ENCODE data around the gene CYSTM1. TPM values are rescaled to one million over a fixed set of nuclear protein-coding genes. Genes with fewer than 3 reads are reported as not detected.
A peak's percentile ranks its signal among the peaks of the same experiment; 100 is the strongest.
"Not testable (repeated sequence)": the region's sequence is repeated elsewhere in the genome, so short reads cannot be mapped to it uniquely, and the experiment has no call there.

Gene CYSTM1
- total RNA-seq, 1 experiment from 2014 or later, result 61.1 TPM

- no peak for DNase-seq
- no peaks in the 10 kb centered on the region for H3K27me3 ChIP-seq (ENCODE audit: control insufficient read depth, insufficient read depth, low read length)
- H3K4me3 ChIP-seq (ENCODE audit: insufficient read depth, low read depth, low read length), result no peak overlapping the region
- H3K36me3 ChIP-seq (replicated peaks; ENCODE audit: control insufficient read depth, insufficient read depth, low read length), result no peaks in the 10 kb centered on the region; the same call in 1 of the 2 replicates
These were observed 22.0 kb downstream of the CYSTM1 start for GRCh38 chr5:140197023-140197422.

- not testable (repeated sequence) for H3K27me3 ChIP-seq (ENCODE audit: control insufficient read depth, insufficient read depth, low read length)
These were observed 23.9 kb downstream of the CYSTM1 start for GRCh38 chr5:140198915-140199314.

GRCh38 chr5:140202078-140202477, 27.1 kb downstream of the CYSTM1 start:
- Histone ChIP-seq H3K4me3 (ENCODE audit: insufficient read depth, low read depth, low read length) (no peak overlapping the region), H3K36me3 (replicated peaks; ENCODE audit: control insufficient read depth, insufficient read depth, low read length) (no peaks in the 10 kb centered on the region), H3K27me3 (ENCODE audit: control insufficient read depth, insufficient read depth, low read length) (no peaks in the 10 kb centered on the region)
- no peak for DNase-seq

More at GRCh38 chr5:140198915-140199314, 23.9 kb downstream of the CYSTM1 start:
- not testable (repeated sequence) for DNase-seq; H3K4me3 ChIP-seq (ENCODE audit: insufficient read depth, low read depth, low read length); H3K36me3 ChIP-seq (replicated peaks; ENCODE audit: control insufficient read depth, insufficient read depth, low read length)

DNA sequence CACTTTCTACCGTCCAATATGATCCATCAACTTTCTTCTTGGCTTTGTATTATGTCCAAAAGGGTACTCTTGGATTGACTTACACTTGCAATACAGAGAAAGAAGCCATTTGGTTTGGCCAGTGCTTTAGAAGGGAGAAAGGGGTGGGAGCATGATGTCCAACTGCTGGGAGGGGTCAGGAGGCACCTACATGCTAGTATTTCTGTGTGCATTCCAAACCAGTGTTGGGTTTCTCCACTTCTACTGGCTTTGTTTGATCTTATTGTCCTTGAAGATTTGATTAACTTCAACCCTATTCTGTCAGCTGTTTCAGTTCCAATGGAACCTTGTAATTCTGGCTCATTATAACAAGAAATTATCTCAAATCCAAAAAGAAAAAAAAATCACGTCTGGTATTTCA, 27.6 kb downstream of the CYSTM1 start:
- Histone ChIP-seq H3K27me3 (ENCODE audit: control insufficient read depth, insufficient read depth, low read length) (no peaks in the 10 kb centered on the region), H3K36me3 (replicated peaks; ENCODE audit: control insufficient read depth, insufficient read depth, low read length) (no peaks in the 10 kb centered on the region), H3K4me3 (ENCODE audit: insufficient read depth, low read depth, low read length) (no peak overlapping the region)
- DNase-seq, result no peak

GRCh38 chr5:140205216-140205615, 30.2 kb downstream of the CYSTM1 start:
- Histone ChIP-seq H3K27me3 (ENCODE audit: control insufficient read depth, insufficient read depth, low read length) (no peaks in the 10 kb centered on the region), H3K36me3 (replicated peaks; ENCODE audit: control insufficient read depth, insufficient read depth, low read length) (no peaks in the 10 kb centered on the region), H3K4me3 (ENCODE audit: insufficient read depth, low read depth, low read length) (no peak overlapping the region)
- no peak for DNase-seq

DNA sequence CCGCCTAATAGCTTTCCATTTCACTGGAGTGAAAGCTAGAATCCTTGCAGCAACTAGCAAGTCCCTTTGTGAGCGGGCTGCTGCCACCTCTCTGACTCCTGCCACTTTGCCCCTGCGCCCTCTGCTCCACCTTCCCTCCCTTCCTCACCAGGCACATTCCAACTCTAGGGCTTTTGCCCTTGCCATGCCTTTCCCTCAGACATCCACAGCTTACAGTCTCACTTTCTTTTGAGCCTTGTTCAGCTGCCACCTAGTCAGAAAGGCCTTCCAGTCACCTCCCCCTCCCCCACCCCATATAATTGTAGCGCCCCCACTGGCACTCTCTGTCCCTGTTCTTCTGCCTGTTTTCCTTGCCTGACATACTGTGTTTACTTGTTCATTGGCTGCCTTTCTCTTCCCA, 31.0 kb downstream of the CYSTM1 start:
- no peak overlapping the region for H3K4me3 ChIP-seq (ENCODE audit: insufficient read depth, low read depth, low read length)
- peak; percentile 62 for DNase-seq
- no peaks in the 10 kb centered on the region for H3K27me3 ChIP-seq (ENCODE audit: control insufficient read depth, insufficient read depth, low read length)
- no peaks in the 10 kb centered on the region for H3K36me3 ChIP-seq (replicated peaks; ENCODE audit: control insufficient read depth, insufficient read depth, low read length)

DNA sequence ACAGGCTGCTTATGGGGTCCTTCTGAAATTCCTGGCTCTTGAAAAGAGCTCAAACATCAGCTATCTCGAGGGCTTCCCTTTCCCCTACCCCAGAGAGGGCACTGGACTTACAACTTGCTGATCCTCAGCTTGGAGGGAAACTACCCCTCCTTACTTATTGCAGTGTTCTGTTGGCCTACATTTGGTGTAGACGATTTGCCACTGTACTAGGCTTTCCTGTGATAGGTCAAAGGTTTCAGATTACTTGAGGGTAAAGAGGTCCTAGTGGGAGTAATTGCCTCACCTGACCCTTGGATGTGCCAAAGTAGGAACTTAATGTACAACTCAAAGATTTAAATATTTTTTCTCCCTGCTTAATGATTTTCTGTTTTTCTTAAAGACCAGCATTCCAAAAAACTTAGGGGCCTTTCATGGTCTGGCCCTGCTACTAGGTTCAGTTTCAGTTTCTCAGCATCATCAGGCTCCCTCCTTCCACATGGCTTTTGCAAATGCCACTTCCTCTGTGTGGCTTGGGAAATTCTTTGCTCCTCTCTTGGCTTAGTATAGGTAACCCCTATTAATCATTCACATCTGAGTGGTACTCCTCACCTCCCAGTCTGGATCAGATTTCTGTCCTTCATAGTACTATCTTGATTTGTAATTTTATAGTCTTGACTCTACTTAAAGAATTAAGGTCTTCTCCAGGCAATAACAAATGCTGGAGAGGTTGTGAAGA, 32.4 kb downstream of the CYSTM1 start:
- no peak overlapping the region for H3K4me3 ChIP-seq (ENCODE audit: insufficient read depth, low read depth, low read length)

GRCh38 chr5:140208065-140208464, 33.1 kb downstream of the CYSTM1 start:
- H3K4me3 ChIP-seq (ENCODE audit: insufficient read depth, low read depth, low read length), result no peak overlapping the region
- DNase-seq, result no peak
- H3K27me3 ChIP-seq (ENCODE audit: control insufficient read depth, insufficient read depth, low read length), result no peaks in the 10 kb centered on the region
- no peaks in the 10 kb centered on the region for H3K36me3 ChIP-seq (replicated peaks; ENCODE audit: control insufficient read depth, insufficient read depth, low read length)

More for the DNA sequence above, 32.4 kb downstream of the CYSTM1 start:
- no peaks in the 10 kb centered on the region for H3K36me3 ChIP-seq (replicated peaks; ENCODE audit: control insufficient read depth, insufficient read depth, low read length)
- H3K27me3 ChIP-seq (ENCODE audit: control insufficient read depth, insufficient read depth, low read length), result no peaks in the 10 kb centered on the region
- no peak for DNase-seq

- Histone ChIP-seq H3K36me3 (replicated peaks; ENCODE audit: control insufficient read depth, insufficient read depth, low read length) (no peaks in the 10 kb centered on the region), H3K4me3 (ENCODE audit: insufficient read depth, low read depth, low read length) (no peak overlapping the region), H3K27me3 (ENCODE audit: control insufficient read depth, insufficient read depth, low read length) (no peaks in the 10 kb centered on the region)
- no peak for DNase-seq
These were observed 38.5 kb downstream of the CYSTM1 start for GRCh38 chr5:140213370-140213983.

GRCh38 chr5:140214831-140215230, 39.8 kb downstream of the CYSTM1 start:
- Histone ChIP-seq H3K27me3 (ENCODE audit: control insufficient read depth, insufficient read depth, low read length) (no peaks in the 10 kb centered on the region), H3K4me3 (ENCODE audit: insufficient read depth, low read depth, low read length) (no peak overlapping the region), H3K36me3 (replicated peaks; ENCODE audit: control insufficient read depth, insufficient read depth, low read length) (no peaks in the 10 kb centered on the region)
- DNase-seq, result no peak

- Histone ChIP-seq H3K4me3 (ENCODE audit: insufficient read depth, low read depth, low read length) (no peak overlapping the region), H3K27me3 (ENCODE audit: control insufficient read depth, insufficient read depth, low read length) (no peaks in the 10 kb centered on the region), H3K36me3 (replicated peaks; ENCODE audit: control insufficient read depth, insufficient read depth, low read length) (no peaks in the 10 kb centered on the region)
- DNase-seq, result no peak
These were observed 40.3 kb downstream of the CYSTM1 start for GRCh38 chr5:140215276-140215675.

GRCh38 chr5:140216478-140217074, 41.6 kb downstream of the CYSTM1 start:
- no peaks in the 10 kb centered on the region for H3K27me3 ChIP-seq (ENCODE audit: control insufficient read depth, insufficient read depth, low read length)
- H3K36me3 ChIP-seq (replicated peaks; ENCODE audit: control insufficient read depth, insufficient read depth, low read length), result no peaks in the 10 kb centered on the region
- no peak overlapping the region for H3K4me3 ChIP-seq (ENCODE audit: insufficient read depth, low read depth, low read length)
- no peak for DNase-seq

- no peak for DNase-seq
- no peak overlapping the region for H3K4me3 ChIP-seq (ENCODE audit: insufficient read depth, low read depth, low read length)
- H3K27me3 ChIP-seq (ENCODE audit: control insufficient read depth, insufficient read depth, low read length), result no peaks in the 10 kb centered on the region
- no peaks in the 10 kb centered on the region for H3K36me3 ChIP-seq (replicated peaks; ENCODE audit: control insufficient read depth, insufficient read depth, low read length)
These were observed 42.5 kb downstream of the CYSTM1 start for GRCh38 chr5:140217299-140218026.

DNA sequence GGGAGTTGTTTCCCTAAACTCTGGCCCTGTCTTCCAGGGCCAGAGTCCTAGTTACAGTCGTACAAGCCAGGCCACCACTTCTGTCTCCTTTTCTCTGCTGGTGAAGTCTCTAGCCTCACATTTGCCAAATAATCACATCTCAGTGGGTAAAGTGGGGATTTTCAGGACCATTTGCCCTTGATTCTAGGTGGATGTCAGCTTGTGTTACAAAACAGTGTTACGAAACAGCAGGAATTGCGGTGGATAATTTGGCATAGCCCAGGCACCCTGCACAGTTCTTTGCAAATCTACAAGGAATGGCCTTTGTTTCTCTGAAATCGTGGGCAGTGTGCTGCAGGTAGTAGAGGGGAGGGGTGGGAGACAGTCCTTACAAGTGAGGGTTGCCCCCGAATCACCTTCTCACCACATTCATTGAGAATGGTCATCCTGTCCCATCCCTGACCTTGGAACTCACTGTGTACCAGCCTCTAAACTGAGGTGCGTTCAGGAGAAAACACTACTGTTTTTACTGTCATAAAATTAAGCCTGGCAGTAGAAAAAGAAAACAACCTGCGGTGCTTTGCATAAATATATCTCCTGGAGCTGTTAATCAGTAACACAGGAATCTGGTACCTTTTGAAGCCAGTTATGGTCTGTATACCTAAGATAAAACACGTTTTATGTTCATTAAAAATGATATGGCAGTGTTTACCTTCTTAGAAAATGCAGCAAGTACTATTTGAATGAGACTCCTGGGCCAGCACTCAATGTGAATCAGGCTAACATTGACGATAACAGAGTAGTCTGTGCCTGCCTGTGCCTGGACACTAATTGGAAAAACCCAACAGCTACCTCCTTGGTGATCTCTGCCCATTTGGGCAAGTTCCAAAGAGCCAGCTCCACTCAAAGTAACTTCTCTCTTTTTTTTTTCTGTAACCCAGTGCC, 44.3 kb downstream of the CYSTM1 start:
- DNase-seq, result no peak
- Histone ChIP-seq H3K36me3 (replicated peaks; ENCODE audit: control insufficient read depth, insufficient read depth, low read length) (no peaks in the 10 kb centered on the region), H3K27me3 (ENCODE audit: control insufficient read depth, insufficient read depth, low read length) (no peaks in the 10 kb centered on the region), H3K4me3 (ENCODE audit: insufficient read depth, low read depth, low read length) (no peak overlapping the region)

Measured in H7 (cell line).